K562 (cell line): Measurements from ENCODE around the gene OTOP3. TPM values are rescaled to one million over a fixed set of nuclear protein-coding genes. Genes with fewer than 3 reads are reported as not detected.

ENCODE experiments used
- ATAC-seq: fragments of 200-7000 bp; cut with Tn5 transposase; 3 replicates; pipeline ENCODE4 v1.9.1; 2020; ENCODE audit warnings: moderate library complexity
- BruUV-seq: library from RNA; stranded (reverse); fragments of 400-500 nt; replicated peaks from 2 replicates; lab custom pipeline; 2021; lab: Mats Ljungman, UMichigan
- CTCF ChIA-PET: fragments of 300-600 bp; formaldehyde crosslinking; extraction: SDS; loops from one replicate; lab custom pipeline; 2021; ENCODE audit warnings: low intra/inter-chr PET ratio; lab: Yijun Ruan, JAX
- POLR2A ChIA-PET: fragments of 300-600, 350-650 bp; sonication (Branson Sonifier 250); formaldehyde crosslinking; extraction: SDS; loops from one replicate; lab custom pipeline; 2021; ENCODE audit warnings: antibody characterized with exemption, inconsistent platforms; lab: Yijun Ruan, JAX
- DNase-seq, 4 experiments: peaks; one replicate each; pipeline versions ENCODE4 v3.0.0 to v3.0.0-alpha.2; 2011 to 2018; ENCODE audit warnings: low spot score in 3 of 4, mixed read lengths in 3 of 4; ENCODE audit errors: extremely low read depth in 1 of 4
- FAIRE-seq: peaks from 2 replicates; lab custom pipeline; 2011; peaks lifted over from hg19 to GRCh38; lab: Jason Lieb, UNC
- H2AFZ ChIP-seq: 2 replicates; pipeline ENCODE4 v1.6.0; 2011; ENCODE audit warnings: low read depth, low read length, control low read depth, inconsistent platforms
- H3K27ac ChIP-seq: fragments of 200-600 bp; 3 replicates; pipeline ENCODE4 v1.8.0; 2011; ENCODE audit warnings: low read depth, mild to moderate bottlenecking, control low read depth, inconsistent platforms, low read length, moderate library complexity, mixed read lengths; ENCODE audit errors: extremely low read depth
- H3K27me3 ChIP-seq, 2 experiments: fragments of 300-600 bp in 1 of 2; 2 replicates in 1 of 2; 3 replicates in 1 of 2; pipeline versions ENCODE4 v1.6.0 to v1.8.0; 2011; ENCODE audit warnings: inconsistent platforms in 2 of 2, low read length in 2 of 2, mild to moderate bottlenecking in 1 of 2, mixed read lengths in 1 of 2, moderate library complexity in 1 of 2; ENCODE audit not compliant: control insufficient read depth in 2 of 2, insufficient read depth in 2 of 2
- H3K36me3 ChIP-seq: fragments of 300-600 bp; 3 replicates; pipeline ENCODE4 v1.8.0; 2011; ENCODE audit warnings: mild to moderate bottlenecking, low read length, inconsistent platforms; ENCODE audit not compliant: control insufficient read depth, insufficient read depth
- H3K4me1 ChIP-seq, 2 experiments: fragments of 200-600 bp in 1 of 2; replicated peaks in 1 of 2; 2 replicates in 1 of 2; 3 replicates in 1 of 2; pipeline versions ENCODE4 v1.5.1 to v1.8.0; 2011; ENCODE audit warnings: inconsistent platforms in 2 of 2, low read length in 2 of 2, mild to moderate bottlenecking in 1 of 2, mixed read lengths in 1 of 2, moderate library complexity in 1 of 2; ENCODE audit not compliant: control insufficient read depth in 2 of 2, insufficient read depth in 2 of 2
- H3K4me2 ChIP-seq: 2 replicates; pipeline ENCODE4 v1.6.1; 2011; ENCODE audit warnings: low read length, control low read depth, inconsistent platforms, mixed read lengths; ENCODE audit not compliant: insufficient read depth
- H3K4me3 ChIP-seq: fragments of 200-600 bp; sonication (generic), shearing (Covaris generic); 2 replicates; pipeline ENCODE4 v1.5.1; 2016; ENCODE audit warnings: control low read depth, inconsistent platforms
- H3K79me2 ChIP-seq: fragments of 200-600 bp; 3 replicates; pipeline ENCODE4 v1.8.0; 2011; ENCODE audit warnings: low read length, inconsistent platforms; ENCODE audit not compliant: control insufficient read depth, insufficient read depth
- H3K9ac ChIP-seq, 2 experiments: 2 replicates each; pipeline versions ENCODE4 v1.6.0 to v1.6.1; 2011; ENCODE audit warnings: low read depth in 2 of 2, low read length in 2 of 2, control low read depth in 1 of 2, inconsistent platforms in 1 of 2, mild to moderate bottlenecking in 1 of 2, mixed read lengths in 1 of 2; ENCODE audit not compliant: insufficient read depth in 1 of 2
- H3K9me1 ChIP-seq: one replicate; pipeline ENCODE4 v1.6.0; 2011; ENCODE audit warnings: inconsistent platforms, mild to moderate bottlenecking, low read length, moderate library complexity; ENCODE audit not compliant: control insufficient read depth, insufficient read depth
- H3K9me3 ChIP-seq: replicated peaks from 2 replicates; pipeline ENCODE4 v1.5.1; 2011; ENCODE audit warnings: low read depth, low read length, inconsistent platforms; ENCODE audit not compliant: control insufficient read depth, insufficient read depth
- H4K20me1 ChIP-seq: replicated peaks from 2 replicates; pipeline ENCODE4 v1.6.1; 2011; ENCODE audit warnings: low read length, inconsistent platforms, mixed read lengths; ENCODE audit not compliant: control insufficient read depth, insufficient read depth
- KHSRP ChIP-seq: fragments of 450-650 bp; IDR thresholded peaks from 2 replicates; pipeline ENCODE4 v1.6.1; 2017
- NR2C2 ChIP-seq, 2 experiments: fragments of 200-800 bp in 1 of 2; sonication (Bioruptor generic) in 1 of 2; sonication (generic) in 1 of 2; formaldehyde crosslinking in 1 of 2; IDR thresholded peaks; 2 replicates each; pipeline versions ENCODE4 v1.6.1 to v1.8.0; 2016 to 2022; ENCODE audit warnings: mild to moderate bottlenecking in 1 of 2, missing compliant biosample characterization in 1 of 2, missing genetic modification characterization in 1 of 2, missing genetic modification reagents in 1 of 2
- WGBS: fragments of 100-300 bp; shearing (Covaris generic); methylation state at CpG from one replicate; pipeline ENCODE4 v1.1.6; 2016; ENCODE audit warnings: low coverage, mixed read lengths; ENCODE audit not compliant: insufficient coverage; ENCODE audit errors: missing lambda C conversion rate; 5-methylcytosine and 5-hydroxymethylcytosine counted together
- in situ Hi-C: fragments of 300-500 bp; cut with MboI; formaldehyde crosslinking; loops from 4 replicates; pipeline ENCODE4 v1.15.0; 2018; ENCODE audit warnings: inconsistent platforms, mixed read lengths
- intact Hi-C: fragments of 100-400 bp; cut with micrococcal nuclease; formaldehyde crosslinking; loops from 2 replicates; pipeline ENCODE4 v1.14.2; 2022
- polyA plus RNA-seq, 8 experiments: library from polyadenylated mRNA; depleted of rRNA in 4 of 8; stranded (reverse) in 5 of 8; unstranded in 3 of 8; fragments of >200 nt; fragmentation: Nextera tagmentation in 2 of 8; fragmentation: Illumina TruSeq in 1 of 8; extraction: Ambion mirVana in 2 of 8; extraction: Trizol in 1 of 8; gene quantifications; 2 replicates each; pipeline versions ENCODE4 v1.2.1 to v1.2.3, GENCODE V29; 2011 to 2014; ENCODE audit warnings: inconsistent platforms in 1 of 8, missing spikeins in 1 of 8
- total RNA-seq, 7 experiments: library from RNA; depleted of rRNA in 6 of 7; stranded (reverse); fragments of >200 nt in 6 of 7; fragmentation: Illumina TruSeq in 2 of 7; extraction: Trizol in 2 of 7; gene quantifications; 2 replicates each; pipeline versions ENCODE4 v1.2.1 to v1.2.3, GENCODE V29; 2011 to 2021; ENCODE audit warnings: low replicate concordance in 1 of 7
- TF ChIP-seq, protein P1 (sequence below): sonication (generic); formaldehyde crosslinking; IDR thresholded peaks from 2 replicates; pipeline ENCODE4 v1.9.0; 2022; ENCODE audit warnings: mild to moderate bottlenecking, missing genetic modification reagents
- TF ChIP-seq, protein P2 (sequence below): fragments of 450-650 bp; formaldehyde crosslinking; IDR thresholded peaks from 2 replicates; pipeline ENCODE4 v1.4.0; 2020; ENCODE audit warnings: mild to moderate bottlenecking, moderate library complexity

Gene OTOP3
- total and polyA plus RNA-seq, 9 of the 15 experiments (the other 6 are each of a cell fraction or from before 2014, with no cell fraction given), result not detected

DNA sequence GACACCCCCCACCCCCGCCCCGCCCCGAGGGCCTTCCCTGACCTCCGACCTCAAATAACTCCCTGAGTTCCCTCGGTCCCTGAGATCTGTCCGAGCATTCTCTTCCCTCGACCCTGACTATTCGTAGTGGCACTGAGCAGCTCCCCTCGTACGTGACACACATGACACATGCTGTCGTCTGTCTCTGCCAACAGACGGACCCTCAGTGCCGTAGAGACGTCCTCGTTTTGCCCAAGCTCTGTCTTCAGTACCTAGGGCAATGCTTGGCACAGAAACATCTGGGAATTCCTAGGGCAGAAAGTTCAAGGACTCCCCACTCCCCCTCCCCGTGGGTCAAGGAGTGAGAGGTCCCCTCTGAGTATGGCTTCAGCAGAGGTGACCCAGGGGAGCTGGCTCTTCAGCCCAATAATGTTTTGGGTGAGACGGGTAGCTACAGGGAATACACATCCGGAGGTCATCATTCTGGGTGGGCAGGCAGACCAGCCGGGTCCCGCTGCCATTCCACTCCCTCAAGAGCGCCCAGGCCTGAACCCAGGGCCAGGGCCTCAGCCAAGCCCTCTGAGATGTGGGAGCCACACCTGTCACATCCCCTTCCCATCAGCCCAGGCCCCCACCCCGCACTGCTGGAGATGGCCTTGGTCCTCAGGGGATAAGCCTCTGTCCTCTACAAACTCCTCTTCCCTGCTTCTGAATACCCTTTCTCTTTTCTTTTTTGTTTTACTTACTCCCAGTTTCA lies 41.6 kb upstream of the OTOP3 start:
- CTCF ChIA-PET, result interaction anchor here (0.6 kb wide), 2 partner anchors 18 to 363 kb away, joined by 3 read pairs; partner anchors contain the start of gene CD300LB
- H3K4me2 ChIP-seq, result no peak overlapping the region
- H3K4me3 ChIP-seq, result no peak overlapping the region
- 11% methylated on average over 19 of the region's 22 CpGs for WGBS
- peaks cover 24 to 54% of the 10 kb centered on the region in 2 experiments; a peak in 4 of 5 replicates for H3K27me3 ChIP-seq
- peaks cover 11% of the 10 kb centered on the region; the same call in 1 of the 2 replicates for H4K20me1 ChIP-seq
- H3K9me1 ChIP-seq, result no peaks in the 10 kb centered on the region
- peaks cover 0 to 22% of the 10 kb centered on the region in 2 experiments; a peak in 2 of 5 replicates for H3K4me1 ChIP-seq
- DNase-seq, result no peak
- H3K9ac ChIP-seq, result no peak overlapping the region
- H3K27ac ChIP-seq, result no peak overlapping the region
- POLR2A ChIA-PET, result interaction anchor here (0.6 to 1.7 kb wide), 3 partner anchors 12 to 22 kb away, joined by 3 to 8 read pairs (median 3); no protein-coding TSS in a partner anchor
- TF ChIP-seq NR2C2 (CRISPR knock-in tag; IDR thresholded peaks at IDR 0.05), result no peak
- peak; percentile 60 for TF ChIP-seq NR2C2 (tag; IDR thresholded peaks at IDR 0.05)
- no peak for TF ChIP-seq KHSRP
- TF ChIP-seq, protein P1, sequence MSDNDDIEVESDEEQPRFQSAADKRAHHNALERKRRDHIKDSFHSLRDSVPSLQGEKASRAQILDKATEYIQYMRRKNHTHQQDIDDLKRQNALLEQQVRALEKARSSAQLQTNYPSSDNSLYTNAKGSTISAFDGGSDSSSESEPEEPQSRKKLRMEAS, result 0 out of 2 replicates have a peak, but pooled peaks have one; percentile 5
- TF ChIP-seq, protein P2, sequence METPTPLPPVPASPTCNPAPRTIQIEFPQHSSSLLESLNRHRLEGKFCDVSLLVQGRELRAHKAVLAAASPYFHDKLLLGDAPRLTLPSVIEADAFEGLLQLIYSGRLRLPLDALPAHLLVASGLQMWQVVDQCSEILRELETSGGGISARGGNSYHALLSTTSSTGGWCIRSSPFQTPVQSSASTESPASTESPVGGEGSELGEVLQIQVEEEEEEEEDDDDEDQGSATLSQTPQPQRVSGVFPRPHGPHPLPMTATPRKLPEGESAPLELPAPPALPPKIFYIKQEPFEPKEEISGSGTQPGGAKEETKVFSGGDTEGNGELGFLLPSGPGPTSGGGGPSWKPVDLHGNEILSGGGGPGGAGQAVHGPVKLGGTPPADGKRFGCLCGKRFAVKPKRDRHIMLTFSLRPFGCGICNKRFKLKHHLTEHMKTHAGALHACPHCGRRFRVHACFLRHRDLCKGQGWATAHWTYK, result no peak
- H3K79me2 ChIP-seq, result no peaks in the 10 kb centered on the region
- no peaks in the 10 kb centered on the region for H3K36me3 ChIP-seq
- no peak for ATAC-seq
- in situ Hi-C loops, result no loop called here
- H3K9me3 ChIP-seq, result no peaks in the 10 kb centered on the region
- H2AFZ ChIP-seq, result no peak overlapping the region
- no TSS peak for BruUV-seq
- FAIRE-seq, result no peak
- intact Hi-C loops, result no loop called here
